ENCODE data around the gene PDE1A.

GRCh38 chr2:182360663-182361260 is 66.1 kb downstream of the PDE1A start:
- TF ChIP-seq GABPA (IDR thresholded peaks at IDR 0.05; ENCODE audit: low read depth, low read length) (no peak), GABPA (CRISPR knock-in tag; IDR thresholded peaks at IDR 0.05; ENCODE audit: low read depth) (no peak), FOXM1 (CRISPR knock-in tag; IDR thresholded peaks at IDR 0.05) (no peak), CTCF (CRISPR knock-in tag; IDR thresholded peaks at IDR 0.05) (no peak), GTF2F1 (IDR thresholded peaks at IDR 0.05; ENCODE audit: low read length) (no peak), KDM1A (CRISPR knock-in tag; IDR thresholded peaks at IDR 0.05) (no peak), YY1 (IDR thresholded peaks at IDR 0.05; ENCODE audit: insufficient read depth, insufficient replicate concordance, low read depth, low read length) (no peak), TGIF2 (CRISPR knock-in tag; IDR thresholded peaks at IDR 0.05) (no peak), MAFG (CRISPR knock-in tag; IDR thresholded peaks at IDR 0.05) (no peak), ZNF33B (CRISPR knock-in tag; IDR thresholded peaks at IDR 0.05) (no peak), ZNF576 (CRISPR knock-in tag; IDR thresholded peaks at IDR 0.05) (no peak)

All from HepG2 (cell line).